ENCODE results near the gene S100A14.

Gene S100A14

GRCh38 chr1:153626904-153627714 is 11.0 kb upstream of the S100A14 start, which contains the start of gene S100A13:
Gene S100A13, minus strand, starts transcription at chr1:153627505. Its CDS starts 1,033 bp downstream, at chr1:153626472.
- TF ChIP-seq, protein P1, sequence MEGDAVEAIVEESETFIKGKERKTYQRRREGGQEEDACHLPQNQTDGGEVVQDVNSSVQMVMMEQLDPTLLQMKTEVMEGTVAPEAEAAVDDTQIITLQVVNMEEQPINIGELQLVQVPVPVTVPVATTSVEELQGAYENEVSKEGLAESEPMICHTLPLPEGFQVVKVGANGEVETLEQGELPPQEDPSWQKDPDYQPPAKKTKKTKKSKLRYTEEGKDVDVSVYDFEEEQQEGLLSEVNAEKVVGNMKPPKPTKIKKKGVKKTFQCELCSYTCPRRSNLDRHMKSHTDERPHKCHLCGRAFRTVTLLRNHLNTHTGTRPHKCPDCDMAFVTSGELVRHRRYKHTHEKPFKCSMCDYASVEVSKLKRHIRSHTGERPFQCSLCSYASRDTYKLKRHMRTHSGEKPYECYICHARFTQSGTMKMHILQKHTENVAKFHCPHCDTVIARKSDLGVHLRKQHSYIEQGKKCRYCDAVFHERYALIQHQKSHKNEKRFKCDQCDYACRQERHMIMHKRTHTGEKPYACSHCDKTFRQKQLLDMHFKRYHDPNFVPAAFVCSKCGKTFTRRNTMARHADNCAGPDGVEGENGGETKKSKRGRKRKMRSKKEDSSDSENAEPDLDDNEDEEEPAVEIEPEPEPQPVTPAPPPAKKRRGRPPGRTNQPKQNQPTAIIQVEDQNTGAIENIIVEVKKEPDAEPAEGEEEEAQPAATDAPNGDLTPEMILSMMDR (conservative IDR thresholded peaks at IDR 0.05; ENCODE audit: low read length), result no peak; the same call in 1 of the 2 replicates
- peak within 1 kb of the TSS; percentile 85 for H3K4me3 ChIP-seq (ENCODE audit: low read length)
- peak; percentile 93 for DNase-seq (ENCODE audit: low read depth)

- peak overlapping the region; percentile 85 for H3K4me3 ChIP-seq (ENCODE audit: low read length)
- TF ChIP-seq, protein P1 (conservative IDR thresholded peaks at IDR 0.05; ENCODE audit: low read length), result 0 out of 2 replicates have a peak, but pooled peaks have one; percentile 2
- no peak for DNase-seq (ENCODE audit: low read depth)
Measured at GRCh38 chr1:153626477-153626903, 10.4 kb upstream of the S100A14 start.

GRCh38 chr1:153624965-153625611 is 9.0 kb upstream of the S100A14 start:
- DNase-seq (ENCODE audit: low read depth), result no peak
- no peak overlapping the region for H3K4me3 ChIP-seq (ENCODE audit: low read length)
- TF ChIP-seq, protein P1 (conservative IDR thresholded peaks at IDR 0.05; ENCODE audit: low read length), result no peak

GRCh38 chr1:153623101-153623500 is 7.0 kb upstream of the S100A14 start:
- no peak for DNase-seq (ENCODE audit: low read depth)
- no peak overlapping the region for H3K4me3 ChIP-seq (ENCODE audit: low read length)
- TF ChIP-seq, protein P1 (conservative IDR thresholded peaks at IDR 0.05; ENCODE audit: low read length), result no peak

- H3K4me3 ChIP-seq (ENCODE audit: low read length), result no peak overlapping the region
- TF ChIP-seq, protein P1 (conservative IDR thresholded peaks at IDR 0.05; ENCODE audit: low read length), result no peak
- DNase-seq (ENCODE audit: low read depth), result no peak
Measured at GRCh38 chr1:153619171-153619570, 3.0 kb upstream of the S100A14 start.

DNA sequence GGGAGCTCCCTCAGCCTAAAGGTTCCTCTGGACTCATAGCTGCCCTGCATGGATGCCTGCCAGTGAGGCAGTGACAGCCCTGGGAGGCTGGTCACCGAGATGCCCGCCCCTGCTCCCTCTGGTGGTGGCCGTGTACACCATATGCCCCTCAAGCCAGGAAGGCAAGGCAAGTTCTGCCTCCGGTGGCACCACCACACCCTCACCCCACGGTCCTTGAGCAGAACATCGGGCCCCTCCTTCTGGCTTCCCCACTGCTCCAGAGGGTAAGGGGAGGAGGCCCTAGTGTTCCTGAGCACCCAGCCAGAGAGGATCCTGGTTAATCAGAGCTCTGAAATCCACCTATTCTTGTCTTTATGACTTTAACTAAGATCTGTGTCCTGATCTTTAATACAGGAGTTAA is 1.5 kb upstream of the S100A14 start:
- no peak overlapping the region for H3K4me3 ChIP-seq (ENCODE audit: low read length)
- TF ChIP-seq, protein P1 (conservative IDR thresholded peaks at IDR 0.05; ENCODE audit: low read length), result peak; percentile 61
- peak; percentile 57 for DNase-seq (ENCODE audit: low read depth)
